ENCODE data around the gene FUT6.

Gene FUT6

DNA sequence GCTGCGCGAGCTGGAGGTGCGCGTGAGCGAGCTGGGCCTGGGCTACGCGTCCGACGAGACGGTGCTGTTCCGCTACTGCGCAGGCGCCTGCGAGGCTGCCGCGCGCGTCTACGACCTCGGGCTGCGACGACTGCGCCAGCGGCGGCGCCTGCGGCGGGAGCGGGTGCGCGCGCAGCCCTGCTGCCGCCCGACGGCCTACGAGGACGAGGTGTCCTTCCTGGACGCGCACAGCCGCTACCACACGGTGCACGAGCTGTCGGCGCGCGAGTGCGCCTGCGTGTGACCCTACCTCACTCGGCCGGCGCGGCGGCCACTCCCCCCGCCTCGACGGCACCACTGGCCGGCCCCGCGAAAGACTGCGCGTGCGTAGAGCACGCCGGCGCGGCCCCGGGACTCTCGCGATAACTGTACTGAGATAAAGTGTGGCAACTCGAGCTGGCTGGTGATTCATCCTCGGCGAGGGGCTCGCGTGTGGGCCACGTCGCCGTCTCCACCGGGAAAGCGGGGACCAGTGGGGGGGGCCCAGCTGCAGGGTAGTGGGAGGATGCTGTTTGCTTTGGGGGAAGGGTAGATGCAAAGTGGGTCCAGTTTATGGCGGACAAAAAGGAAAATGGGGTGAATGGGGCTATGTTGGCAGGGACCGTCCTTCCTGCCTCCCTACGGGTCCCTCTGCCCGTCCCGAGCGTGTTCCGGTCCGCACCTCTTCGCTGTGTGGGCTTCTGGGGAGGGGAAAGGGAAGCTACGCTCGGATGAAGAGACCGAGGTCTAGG, 11.4 kb downstream of the FUT6 start:
- DNase-seq = peak; percentile 73

DNA sequence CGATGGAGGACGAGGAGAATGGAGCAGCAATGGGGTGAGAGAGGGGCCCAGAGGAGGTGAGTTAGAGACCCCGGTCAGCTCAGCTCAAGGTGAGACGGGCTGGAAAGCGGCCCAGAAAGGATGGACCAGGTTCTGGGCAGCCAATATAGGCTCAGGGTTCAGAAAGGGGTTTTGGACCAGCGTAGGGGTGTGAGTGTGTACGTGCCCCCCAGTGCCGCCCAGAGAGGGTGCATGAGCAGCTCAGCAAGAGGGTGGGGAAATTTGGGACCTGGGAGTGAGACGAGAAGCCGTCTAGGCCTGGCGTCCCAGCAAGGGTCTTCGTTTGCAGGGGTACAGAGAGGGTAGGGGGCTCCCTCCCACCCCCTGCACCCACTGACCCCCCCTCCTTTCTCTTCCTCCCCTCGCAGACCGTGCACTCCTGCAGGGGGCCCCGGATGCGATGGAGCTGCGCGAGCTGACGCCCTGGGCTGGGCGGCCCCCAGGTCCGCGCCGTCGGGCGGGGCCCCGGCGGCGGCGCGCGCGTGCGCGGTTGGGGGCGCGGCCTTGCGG, 12.1 kb downstream of the FUT6 start:
- no peak for DNase-seq

DNA sequence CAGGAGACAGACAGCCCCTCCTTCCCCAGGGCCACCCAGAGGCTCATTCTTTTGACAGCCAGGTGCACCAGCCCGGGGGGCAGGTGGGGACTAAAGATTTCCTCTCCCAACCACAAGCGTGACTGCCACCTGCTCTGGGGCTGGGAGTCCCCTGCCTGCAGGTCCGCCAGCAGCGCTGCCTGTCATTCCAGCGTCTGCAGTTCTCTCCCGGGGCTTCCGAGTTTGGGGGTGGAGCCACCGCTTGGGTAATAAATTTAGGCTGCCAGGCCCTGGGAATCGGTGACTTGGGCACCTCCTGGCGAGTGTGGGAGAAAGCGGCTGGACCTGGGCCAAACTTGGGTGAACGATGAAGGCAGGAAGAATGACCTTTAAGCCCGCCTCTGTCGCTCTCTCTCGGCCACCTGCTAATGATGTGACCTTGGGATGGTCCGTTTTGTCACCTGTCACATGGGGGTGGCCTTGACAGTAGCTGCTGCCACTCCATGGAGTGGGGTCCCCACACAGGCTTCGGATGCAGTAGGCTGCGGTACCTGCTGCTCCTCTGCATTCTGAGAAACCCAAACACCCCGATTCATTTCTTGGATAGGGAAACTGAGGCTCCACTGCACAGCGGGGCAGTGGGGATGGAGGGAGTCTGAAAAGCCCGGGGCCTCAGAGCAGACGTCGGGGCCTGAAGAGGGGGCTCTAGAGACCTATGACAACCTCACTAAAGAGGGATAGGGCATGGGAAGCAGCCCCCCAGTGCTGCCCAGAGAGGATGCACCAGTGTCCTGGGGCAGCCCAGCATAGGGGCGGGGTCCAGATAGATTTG, 12.8 kb downstream of the FUT6 start:
- DNase-seq = peak; percentile 20

DNA sequence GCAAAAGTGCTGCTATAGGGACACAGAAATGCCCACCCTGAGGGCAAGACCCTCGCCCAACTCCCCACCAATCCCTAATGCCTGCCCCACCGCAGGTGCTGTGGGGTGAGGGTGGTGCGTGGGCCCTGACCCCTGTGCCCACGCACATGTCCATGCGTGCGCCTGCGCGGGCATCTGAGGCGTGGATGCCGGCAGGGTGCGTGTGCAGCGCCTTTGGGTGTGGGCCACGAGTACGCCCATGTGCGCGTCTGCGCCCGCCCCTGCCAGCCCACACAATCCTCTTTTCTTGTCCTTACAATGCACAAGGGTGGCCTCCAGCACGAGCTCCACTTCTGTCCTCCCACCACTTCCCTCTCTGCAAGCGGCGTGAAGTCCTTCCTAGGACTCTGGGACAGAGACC, 14.3 kb downstream of the FUT6 start:
- no peak for DNase-seq

DNA sequence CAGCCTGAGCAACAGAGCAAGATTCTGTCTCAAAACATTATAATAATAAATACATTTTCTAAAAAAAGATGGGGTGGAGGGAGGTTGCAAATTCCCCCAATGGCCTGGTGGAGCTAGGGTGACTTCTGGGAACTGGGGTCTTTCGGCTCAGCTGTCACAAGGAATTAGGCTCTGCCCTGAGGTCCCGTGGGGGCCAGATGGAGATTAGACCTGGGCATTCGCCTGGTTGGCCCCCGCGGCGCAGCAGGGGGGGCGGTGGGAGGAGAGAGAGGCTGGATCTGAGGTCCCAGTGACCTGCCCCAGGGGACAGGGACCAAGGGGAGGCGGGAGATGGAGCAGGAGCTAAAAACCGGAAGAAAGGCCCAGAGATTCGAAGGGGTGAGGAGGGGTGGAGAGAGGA, 14.8 kb downstream of the FUT6 start:
- no peak for DNase-seq

DNA sequence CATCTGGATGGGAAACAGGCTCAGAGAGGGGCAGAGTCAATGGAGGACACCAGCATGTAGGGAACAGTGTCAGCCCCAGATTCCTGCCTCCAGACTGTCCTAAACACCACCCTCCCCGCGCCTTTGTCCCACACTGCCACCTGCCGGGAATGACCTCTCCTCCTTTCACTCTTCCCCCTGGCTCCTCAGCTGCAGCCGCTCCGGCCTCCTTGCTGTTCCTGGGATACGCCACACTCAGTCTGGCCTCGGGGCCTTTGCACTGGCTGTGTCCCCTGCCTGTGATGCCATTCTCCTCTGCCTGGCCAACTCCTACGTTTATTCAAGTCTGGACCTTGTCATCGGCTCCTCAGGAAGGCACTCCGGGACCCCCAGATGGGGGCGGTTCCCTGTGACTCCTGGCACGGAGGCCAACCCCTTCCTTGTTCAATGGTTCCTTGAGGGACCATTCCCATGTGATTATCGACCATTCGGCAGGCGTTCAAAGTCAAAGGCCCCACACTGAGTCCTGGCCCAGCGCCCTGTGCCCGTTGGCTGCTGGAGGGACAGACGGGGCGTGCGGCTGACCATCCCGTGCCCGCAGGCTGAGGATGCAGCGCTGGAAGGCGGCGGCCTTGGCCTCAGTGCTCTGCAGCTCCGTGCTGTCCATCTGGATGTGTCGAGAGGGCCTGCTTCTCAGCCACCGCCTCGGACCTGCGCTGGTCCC, 15.8 kb downstream of the FUT6 start:
- DNase-seq = no peak

DNA sequence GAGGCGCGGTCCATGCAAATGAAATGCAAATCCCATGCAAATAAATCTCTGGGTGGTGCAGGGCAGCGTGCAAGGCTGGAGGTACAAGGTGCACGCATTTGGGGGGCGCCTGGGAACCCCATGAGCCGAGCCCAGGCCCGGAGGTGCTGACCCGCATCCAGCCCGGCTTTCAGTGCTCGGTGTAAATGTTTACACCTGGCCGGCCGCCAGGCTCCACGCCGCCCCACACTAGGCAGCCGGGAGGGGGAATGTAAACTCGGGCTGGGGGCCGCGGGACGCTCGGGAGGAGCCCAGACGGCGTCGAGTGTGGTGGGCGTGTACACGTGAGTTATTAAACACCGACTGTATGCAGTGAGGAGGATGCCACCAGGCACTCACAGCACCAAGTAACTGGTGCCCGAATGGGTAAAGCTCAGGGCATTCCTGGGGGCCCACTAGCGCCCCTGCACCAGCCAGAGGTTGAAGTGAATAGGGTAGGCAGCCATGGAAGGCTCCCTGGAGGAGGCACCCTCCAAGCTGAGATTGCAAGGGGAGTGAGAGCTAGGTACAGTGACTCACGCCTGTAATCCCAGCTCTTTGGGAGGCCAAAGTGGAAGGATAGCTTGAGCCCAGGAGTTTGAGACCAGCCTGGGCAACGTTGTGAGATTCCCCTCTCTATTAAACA, 17.2 kb downstream of the FUT6 start:
- no peak for DNase-seq

DNA sequence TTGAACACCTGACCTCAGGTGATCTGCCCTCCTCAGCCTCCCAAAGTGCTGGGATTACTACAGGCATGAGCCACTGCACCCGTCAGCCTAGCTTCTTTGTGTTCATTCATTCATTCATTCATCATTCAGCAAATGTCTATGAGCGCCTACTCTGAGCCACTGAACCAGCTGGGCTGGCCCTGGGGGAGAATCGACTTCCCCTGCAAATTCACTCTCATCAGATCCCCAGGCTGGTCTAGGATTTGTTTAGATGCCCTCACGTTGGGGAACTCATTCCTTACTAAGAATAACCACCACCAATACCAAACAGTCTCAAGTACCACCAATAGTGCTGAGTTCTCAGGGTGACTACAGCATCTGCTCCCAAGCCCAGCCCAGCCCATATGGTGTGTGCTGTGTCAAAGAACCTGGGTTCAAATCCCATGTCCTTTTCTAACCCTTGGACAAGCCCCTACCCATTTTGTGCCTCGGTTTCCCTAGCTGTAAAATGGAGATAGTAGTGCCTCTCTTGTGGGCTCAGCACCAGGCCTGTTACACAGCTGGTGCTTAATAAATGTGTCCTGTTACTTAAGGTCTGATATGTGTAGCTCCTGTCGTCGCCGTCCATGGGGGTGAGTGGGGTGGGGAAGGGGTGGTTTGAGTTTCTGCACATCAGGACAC, 17.9 kb downstream of the FUT6 start:
- DNase-seq = no peak

DNA sequence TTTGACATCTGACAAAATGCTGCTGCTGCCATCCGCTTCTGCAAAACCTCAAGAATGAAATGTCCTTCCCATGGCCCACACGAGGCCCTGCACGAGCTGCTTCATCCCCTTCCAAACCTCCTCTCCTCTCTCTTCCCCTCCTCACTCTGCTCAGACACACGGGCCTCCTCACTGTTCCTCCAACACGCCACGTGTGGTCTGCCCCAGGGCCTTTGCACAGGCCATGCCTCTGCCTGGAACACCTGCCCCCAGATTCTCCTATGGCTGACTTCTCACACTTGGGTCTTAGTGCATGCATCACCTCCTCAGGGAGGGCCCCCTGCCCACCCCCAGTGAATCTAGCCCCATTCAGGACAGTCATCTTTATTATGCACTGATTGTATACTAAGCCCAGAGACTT, 18.7 kb downstream of the FUT6 start:
- no peak for DNase-seq

DNA sequence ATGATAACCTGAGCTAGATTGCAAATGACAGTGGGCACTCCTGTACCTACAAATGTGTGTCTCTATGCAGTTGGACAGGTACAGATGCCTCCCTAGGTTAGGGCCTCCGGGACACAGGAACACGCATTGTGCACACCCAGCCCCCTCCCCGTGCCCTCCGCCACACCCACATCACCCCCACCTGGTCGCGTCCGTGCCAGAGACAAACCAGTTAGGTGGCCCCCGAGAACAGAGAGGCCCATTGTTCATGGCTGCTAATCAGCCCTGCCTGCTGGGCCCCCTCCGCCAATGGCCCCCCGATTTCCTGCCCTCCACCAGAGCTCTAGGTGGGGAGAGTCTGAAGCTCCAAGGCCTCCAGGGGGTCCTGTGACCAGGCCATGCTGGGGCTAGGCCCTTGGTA, 20.9 kb downstream of the FUT6 start:
- DNase-seq = no peak

DNA sequence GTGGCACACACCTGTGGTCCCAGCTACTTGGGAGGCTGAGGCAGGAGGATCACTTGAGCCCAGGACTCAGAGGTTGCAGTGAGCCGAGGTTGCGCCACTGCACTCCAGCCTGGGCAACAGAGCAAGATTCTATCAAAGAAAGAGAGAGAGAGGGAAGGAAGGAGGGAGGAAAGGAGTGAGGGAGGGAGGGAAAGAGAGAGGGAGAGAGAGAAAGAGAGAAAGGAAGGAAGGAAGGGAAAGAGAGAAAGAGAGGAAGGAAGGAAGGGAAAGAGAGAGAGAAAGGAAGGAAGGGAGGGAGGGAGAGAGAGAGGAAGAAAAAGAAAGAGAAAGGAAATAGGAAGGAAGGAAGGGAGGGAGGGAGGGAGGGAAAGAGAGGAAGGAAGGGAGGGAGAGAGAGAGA, 22.3 kb downstream of the FUT6 start:
- DNase-seq = no peak

DNA sequence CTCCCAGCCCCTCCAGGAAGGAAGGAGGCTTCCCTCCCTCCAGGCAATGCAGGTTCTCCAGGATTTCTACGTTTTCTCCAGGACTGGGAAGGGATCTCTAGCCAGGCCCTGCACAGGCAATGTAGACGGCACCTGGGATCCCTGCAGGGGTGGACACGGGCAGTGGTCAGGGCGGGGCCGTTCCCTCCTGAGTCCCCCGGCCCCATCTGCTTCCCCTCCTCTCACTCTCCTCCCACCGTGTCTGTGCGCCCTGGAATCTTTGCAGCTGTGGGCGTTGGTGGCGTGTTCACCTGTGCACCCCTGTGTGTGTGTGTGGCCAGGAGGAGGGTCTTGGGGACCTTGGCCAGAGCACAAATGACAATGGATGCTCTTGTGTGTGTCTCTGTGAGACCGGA, 24.7 kb downstream of the FUT6 start:
- no peak for DNase-seq

DNA sequence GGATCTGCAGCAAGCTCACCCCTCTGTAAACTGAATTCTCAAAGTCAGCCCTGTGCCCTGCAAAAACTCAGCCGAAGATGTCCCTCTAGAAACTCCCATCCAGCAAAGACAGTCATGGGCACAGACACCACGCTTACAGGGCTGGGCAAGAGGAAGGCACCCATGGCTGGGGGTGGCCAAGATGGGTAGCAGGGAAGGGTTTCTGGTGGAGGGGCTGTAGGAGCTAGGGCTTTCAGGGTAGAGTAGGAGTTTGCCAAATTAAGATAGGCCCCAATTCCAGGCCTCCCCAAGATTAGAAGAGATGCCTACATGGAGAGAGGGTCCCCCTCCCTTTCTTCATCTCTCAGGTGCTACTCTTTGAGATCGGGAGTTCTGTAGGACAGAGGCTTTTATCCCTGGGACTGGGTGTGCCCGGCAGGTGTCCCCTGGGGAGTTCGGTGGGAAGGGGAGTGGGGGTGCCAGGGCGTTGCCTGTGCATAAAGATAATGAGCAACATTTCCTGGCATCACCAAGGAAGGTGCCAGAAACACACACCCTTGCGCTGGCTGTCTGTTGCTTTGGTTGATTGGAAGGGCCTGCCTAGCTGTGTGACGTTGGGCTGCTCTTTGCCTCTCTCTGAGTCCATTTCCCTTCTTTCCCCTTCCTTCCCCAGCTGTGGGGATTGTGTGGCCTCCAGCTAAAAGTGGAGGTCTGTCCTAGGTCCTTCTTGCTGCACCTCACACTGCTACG, 25.2 kb downstream of the FUT6 start:
- DNase-seq = no peak

DNA sequence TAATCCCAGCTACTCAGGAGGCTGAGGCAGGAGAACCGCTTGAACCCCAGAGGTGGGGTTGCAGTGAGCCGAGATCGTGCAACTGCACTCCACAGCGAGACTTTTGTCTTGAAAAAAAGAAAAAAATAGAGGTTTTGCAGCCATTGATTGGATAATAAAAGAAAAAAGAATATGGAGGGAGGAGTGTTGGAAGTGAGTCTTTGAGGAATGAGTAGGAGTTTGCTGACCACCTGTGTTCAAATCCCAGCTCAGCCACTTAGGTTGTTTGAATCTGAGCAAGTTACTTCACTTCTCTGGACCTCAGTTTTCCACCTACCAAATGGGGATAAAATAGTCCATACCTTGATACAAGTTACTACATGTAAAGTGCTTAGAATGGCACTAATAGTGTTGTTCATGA, 28.4 kb downstream of the FUT6 start:
- no peak for DNase-seq

DNA sequence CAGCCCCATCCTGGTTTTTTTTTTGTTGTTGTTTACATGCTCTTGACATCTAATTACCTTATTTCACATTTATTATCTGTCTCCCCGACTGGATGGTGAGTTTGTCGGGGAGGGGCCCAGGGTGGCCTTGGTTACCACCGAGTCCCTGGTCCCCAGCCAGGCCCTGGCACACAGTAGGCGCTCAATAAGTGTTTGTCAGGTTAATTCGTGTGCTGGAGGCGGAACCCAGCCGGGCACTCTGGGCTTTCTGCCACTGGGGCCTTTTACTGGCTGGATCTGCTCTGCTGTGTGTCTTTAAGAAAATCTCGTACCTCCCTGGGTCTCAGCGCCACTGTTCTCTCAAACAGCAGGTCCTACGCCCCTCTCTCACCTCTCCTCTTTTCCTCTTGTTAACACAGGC, 30.0 kb downstream of the FUT6 start:
- no peak for DNase-seq

DNA sequence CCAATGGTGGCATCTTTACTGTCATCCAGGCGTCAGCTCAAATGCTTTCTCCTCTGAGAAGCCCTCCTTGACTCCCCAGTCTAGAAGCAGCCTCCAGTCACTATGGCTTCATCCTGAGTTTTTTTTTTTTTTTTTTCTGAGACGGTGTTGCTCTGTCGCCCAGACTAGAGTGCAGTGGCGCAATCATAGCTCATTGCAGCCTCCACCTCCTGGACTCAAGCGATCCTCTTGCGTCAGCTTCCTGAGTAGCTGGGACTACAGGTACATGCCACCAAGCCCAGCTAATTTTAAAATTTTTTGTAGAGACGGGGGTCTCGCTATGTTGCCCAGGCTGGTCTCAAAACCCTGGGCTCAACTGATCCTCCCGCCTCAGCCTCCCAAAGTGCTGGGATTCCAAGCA, 30.4 kb downstream of the FUT6 start:
- DNase-seq = no peak

DNA sequence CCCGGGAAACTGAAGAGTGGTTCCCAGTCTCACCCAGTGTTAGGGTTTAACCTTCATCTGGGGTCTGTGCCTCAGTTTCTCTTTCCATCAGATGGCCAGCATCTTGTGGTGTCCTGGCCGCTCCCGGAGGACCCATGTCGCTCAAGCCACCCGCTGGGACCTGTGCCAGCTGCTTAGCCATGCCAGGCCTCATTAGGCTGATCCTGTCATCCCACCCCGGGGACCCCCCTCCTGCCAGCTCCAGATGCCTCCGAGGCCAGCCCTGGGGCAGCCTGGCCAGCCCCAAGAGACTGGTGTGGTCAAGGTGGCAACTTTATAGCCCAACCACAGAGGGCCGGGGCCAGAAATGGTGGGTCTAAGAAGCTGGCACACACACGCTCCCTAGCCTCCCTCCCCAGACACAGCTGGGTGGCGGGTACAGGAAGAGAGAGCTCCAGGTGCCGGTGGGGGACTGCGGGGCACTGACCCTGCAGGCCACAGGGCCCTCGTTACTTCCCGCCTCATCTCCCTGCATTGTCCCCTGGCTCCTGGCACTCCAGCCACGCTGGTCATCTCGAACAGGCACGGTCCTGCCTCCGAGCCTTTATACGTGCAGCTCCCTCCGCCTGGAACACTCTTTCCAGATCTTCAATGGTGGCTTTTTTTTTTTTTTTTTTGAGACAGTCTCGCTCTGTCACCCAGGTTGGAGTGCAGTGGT, 31.2 kb downstream of the FUT6 start:
- DNase-seq = no peak

DNA sequence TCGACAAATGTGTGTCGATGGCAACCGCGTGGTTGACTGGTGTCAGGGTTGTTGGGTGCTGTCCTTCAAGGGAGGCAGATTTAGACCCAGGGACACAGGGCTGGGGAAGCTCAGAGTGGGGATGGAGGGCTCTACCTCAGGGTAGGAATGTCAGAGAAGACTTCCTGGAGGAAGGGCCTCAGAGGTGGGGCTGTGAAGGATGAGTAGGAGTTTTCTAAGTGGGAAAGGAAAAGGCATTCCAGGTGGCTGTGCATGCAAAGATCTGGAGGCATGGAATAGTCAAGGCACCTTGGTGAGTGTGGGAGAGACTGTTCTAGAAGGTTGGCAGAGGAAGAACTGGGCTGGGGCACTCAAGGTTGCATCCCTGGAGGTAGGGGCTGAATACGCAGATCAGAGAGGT, 32.6 kb downstream of the FUT6 start:
- no peak for DNase-seq

DNA sequence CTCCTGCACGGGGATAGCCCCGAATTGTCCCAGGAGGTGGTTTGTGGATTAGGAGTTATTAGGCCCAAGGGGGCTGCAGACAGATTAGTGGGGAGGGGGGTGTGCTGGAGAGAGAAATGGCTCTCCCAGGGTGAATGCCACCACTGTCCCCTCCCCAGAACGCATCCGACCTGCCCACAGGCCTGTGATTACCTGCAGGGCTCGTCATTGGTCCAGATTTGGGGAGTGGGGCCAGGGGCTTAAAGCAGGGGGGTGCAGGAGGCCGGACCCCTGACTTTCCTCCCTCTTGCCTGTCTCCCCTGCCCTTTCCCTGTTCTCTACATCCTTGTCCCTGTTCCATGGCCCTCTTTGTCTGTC, 33.4 kb downstream of the FUT6 start:
- DNase-seq = no peak

DNA sequence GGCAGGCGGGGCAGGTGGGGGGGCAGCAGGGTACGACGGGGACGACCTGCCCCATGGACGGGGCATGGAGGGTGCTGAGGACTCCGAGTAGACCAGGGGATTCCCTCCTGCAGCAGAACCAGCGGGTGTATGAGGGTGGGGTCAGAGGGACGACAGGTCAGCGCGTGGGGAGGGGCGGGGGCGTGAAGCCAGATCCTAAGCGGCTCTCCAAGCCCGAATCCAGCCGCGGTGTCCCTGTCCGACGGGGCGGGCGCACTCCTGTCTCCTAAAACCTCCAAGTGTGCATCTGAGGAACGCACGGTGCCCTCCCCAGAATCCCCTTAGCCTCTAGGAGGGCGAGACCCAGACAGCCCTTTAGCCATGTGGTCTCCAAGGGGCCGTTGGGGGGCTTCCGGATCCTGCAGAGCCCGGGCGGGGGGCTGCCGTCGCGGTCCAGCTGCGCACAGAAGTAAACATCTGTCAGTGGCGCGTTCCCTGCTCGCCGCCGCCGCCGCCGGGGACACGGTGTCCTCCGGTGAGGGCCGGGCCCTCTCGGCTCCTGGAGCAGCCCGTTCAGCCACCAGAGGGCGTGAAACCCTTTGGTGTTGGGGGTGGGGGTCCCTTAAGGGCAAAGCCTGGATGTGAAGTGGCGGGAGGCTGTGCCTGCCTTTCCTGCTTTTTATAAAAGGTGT, 33.9 kb downstream of the FUT6 start:
- DNase-seq = peak; percentile 57
